Stimulated activated CD8-positive, alpha-beta memory T cell treated with anti-CD3 and anti-CD28 coated beads, Interleukin-4, amount 100 ng/mL, for 1 hour (primary cell): Measurements from ENCODE around the gene USP15.
"Not testable (repeated sequence)": the region's sequence is repeated elsewhere in the genome, so short reads cannot be mapped to it uniquely, and the experiment has no call there.

Source experiments
- DNase-seq, 2 donors: peaks; one replicate each; pipeline ENCODE4 v3.0.0-alpha.2; 2020; ENCODE audit warnings: low read depth in 2 of 2, low spot score in 1 of 2

The USP15 gene

DNA sequence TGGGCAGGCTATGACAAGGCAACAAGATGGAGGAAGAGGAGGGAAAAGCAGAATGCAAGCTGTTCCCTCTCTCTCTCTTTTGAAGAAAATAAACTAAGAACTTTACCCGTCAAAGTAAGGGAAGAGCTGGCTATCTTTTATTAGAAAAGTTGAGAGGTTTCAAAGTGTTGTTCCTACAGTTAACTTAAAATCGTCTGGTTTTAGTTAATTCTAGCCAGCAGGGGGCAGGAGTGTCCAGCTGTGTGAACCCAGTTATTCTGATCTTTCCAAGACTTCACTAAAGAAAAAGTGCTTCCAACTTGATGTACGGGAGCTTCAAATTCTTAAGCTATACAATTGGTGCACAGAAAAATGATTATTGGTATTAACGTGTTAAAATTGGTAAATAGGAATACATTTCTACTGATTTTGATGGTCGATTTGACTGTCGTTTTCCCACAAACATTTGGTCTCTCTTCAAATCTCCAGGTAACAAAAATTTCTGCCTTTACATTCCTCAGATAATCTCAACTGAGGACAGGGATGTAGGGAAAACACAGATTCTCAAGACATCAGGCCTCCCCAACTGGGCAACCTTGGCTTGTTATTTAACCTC is 178.0 kb downstream of the USP15 start:
- DNase-seq: peak in 1 of 2 donors; percentile 24

DNA sequence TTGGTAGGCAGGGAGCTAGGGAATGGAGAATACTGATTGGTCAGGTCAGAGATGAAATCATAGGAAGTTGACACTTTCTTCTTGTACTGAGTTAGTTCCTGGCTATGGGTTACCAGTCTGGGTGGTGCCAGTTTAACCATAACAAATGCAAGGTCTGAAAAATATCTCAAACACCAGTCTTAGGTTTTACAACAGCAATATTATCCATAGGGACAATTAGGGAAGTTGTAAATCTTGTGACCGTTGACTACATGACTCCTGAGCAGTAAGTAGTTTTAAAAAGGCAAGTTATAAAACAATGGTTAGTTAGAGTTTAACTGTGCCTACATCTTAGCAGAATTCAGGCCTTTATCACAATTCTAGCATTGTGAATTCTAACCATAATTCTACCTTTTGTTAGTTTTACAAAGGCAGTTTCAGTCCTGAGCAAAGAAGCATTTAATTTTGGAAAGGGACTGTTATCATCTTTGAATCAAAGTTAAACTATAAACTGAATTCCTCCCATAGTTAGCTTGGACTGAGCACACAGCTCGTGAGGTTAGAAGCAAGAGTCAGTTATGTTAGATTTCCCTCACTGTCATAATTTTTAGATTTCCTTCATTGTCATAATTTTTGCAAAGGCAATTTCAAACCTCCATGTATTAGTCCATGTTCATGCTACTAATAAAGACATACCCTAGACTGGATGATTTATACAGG is 186.7 kb downstream of the USP15 start:
- no peak for DNase-seq

DNA sequence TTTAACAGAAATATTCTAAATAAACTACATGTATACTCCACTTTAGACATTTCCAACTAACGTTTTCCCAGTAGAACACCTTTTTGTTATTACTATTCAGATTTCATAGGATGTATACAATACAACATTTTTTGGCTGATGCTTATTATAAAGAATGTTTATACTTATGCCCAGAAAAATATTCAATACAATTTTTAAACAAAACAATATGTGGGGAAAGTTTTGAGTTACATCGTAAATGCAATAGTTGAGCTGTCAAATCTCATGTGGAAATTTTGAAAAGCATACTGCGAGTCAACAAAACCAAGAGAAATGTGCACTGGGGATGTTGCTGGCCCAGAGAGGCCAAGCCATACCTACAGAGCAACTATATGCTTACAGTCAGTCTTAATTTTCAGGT is 188.2 kb downstream of the USP15 start:
- no peak for DNase-seq

DNA sequence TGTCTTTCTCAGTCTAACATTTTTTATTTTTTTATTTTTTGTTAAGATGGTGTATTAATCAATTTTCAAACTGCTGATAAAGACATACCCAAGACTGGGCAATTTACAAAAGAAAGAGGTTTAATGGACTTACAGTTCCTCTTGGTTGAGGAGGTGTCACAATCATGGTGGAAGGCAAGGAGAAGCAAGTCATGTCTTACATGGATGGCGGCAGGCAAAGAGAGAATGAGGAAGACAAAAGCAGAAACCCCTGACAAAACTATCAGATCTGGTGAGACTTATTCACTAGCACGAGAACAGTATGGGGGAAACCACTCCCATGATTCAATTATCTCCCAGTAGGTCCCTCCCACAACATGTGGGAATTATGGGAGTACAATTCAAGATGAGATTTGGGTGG is 195.2 kb downstream of the USP15 start:
- not testable (repeated sequence) for DNase-seq

DNA sequence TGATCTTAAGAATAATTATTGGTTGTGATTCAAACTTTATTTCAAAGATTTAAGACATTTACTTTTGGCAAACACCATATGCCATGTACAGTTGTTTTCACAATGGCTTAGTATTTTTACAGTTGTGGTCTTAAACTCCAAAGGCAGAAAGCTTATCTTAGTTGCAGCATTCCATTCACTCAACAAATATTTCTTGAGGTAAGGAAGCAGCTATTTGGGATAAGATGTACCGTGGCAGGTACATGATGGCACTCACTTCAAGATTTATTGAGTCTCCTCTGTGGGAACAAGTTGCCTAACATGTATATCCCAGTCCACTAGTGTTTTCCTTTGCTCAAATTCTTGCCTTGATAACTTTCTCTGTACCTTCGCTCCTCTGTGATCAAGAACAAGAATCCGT is 198.4 kb downstream of the USP15 start:
- DNase-seq: no peak

DNA sequence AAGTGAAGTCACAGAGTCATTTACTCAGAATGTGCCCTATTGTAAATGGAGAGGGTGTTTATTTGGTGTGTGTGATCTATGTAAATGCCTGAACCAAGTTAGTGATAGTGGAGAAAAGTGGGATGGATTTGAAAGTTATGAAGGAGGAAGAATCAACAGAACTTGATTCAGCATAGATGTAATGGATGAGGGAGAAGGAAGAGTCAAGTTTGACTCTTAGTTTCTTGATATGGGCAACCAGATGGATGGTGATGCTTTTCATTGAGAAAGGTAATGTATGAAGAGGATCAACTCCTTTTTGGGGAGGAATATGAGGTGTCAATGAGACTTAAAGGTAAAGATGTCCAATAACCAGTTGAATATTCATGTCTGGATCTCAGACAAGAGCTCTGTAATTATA is 199.8 kb downstream of the USP15 start:
- DNase-seq: no peak

DNA sequence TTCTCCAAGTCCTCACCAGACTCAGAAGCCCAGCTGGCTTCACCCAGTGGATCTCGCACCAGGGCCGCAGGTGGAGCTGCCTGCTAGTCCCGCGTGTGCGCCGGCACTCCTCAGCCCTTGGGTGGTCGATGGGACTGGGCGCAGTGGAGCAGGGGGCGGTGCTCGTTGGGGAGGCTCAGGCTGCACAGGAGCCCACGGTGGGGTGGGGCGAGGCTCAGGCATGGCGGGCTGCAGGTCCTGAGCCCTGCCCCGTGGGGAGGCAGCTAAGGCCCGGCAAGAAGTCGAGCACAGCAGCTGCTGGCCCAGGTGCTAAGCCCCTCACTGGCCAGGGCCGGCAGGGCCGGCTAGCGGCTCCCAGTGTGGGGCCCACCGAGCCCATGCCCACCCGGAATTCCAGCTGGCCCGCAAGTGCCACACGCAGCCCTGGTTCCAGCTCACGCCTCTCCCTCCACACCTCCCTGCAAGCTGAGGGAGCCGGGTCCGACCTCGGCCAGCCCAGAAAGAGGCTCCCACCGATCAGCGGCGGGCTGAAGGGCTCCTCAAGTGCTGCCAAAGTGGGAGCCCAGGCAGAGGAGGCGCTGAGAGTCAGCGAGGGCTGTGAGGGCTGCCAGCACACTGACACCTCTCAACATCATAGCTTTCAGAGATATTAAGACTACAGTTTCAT is 201.1 kb downstream of the USP15 start:
- DNase-seq: not testable (repeated sequence)

DNA sequence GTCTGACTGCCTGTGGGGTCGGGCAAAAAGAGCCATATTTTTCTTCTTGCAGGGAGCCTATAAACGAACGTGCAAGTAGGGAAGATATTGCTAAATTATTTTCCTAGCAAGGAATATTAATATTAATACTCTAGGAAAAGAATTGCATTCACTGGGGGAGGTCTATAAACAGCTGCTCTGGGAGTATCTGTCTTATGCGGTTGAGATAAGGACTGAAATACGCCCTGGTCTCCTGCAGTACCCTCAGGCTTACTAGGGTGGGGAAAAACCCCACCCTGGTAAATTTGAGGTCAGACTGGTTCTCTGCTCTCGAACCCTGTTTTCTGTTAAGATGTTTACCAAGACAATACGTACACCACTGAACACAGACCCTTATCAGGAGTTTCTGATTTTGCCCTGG is 203.0 kb downstream of the USP15 start:
- DNase-seq: not testable (repeated sequence)
